NOMO-1 (cell line): ENCODE data around the gene CCDC141.
A peak's percentile ranks its signal among the peaks of the same experiment; 100 is the strongest.

Experiments used
- DNase-seq, 2 experiments: peaks; one replicate each; lab custom pipeline; 2025; ENCODE audit not compliant: unreplicated experiment in 2 of 2; lab: John Stamatoyannopoulos, UW

Gene CCDC141

GRCh38 chr2:178799305-178799704, 250.6 kb downstream of the CCDC141 start:
- DNase-seq = no peak

- DNase-seq = peak in 1 of 2 experiments; percentile 8
Measured at GRCh38 chr2:178796079-178796677, 253.8 kb downstream of the CCDC141 start.

- no peak for DNase-seq
Measured at GRCh38 chr2:178787934-178788333, 262.0 kb downstream of the CCDC141 start.

- DNase-seq = no peak
Measured at GRCh38 chr2:178787155-178787554, 262.8 kb downstream of the CCDC141 start.

- no peak for DNase-seq
Measured at GRCh38 chr2:178783889-178784288, 266.0 kb downstream of the CCDC141 start.

GRCh38 chr2:178782236-178782635, 267.7 kb downstream of the CCDC141 start:
- no peak for DNase-seq
